DND-41 (cell line): Measurements from ENCODE around the gene HOXC5.

Experiments used
- ATAC-seq: fragments of 200-7000 bp; cut with Tn5 transposase; 3 replicates; pipeline ENCODE4 v1.9.1; 2021; ENCODE audit warnings: low read depth; ENCODE audit not compliant: insufficient read depth
- DNase-seq: peaks from one replicate; pipeline ENCODE4 v3.0.0-alpha.2; 2020
- H2AFZ ChIP-seq: 2 replicates; pipeline ENCODE4 v1.6.0; 2012; ENCODE audit warnings: low read depth, low read length
- H3K27ac ChIP-seq: 2 replicates; pipeline ENCODE4 v1.5.1; 2012; ENCODE audit warnings: low read length, inconsistent platforms
- H3K27me3 ChIP-seq: fragments of 200-600 bp; sonication (generic); 2 replicates; pipeline ENCODE4 v1.6.0; 2012; ENCODE audit warnings: low read length, mild to moderate bottlenecking, inconsistent platforms; ENCODE audit not compliant: insufficient read depth, poor library complexity
- H3K36me3 ChIP-seq: 2 replicates; pipeline ENCODE4 v1.5.1; 2012; ENCODE audit warnings: low read length, inconsistent platforms; ENCODE audit not compliant: insufficient read depth
- H3K4me1 ChIP-seq: 2 replicates; pipeline ENCODE4 v1.5.1; 2012; ENCODE audit warnings: mild to moderate bottlenecking, low read length; ENCODE audit not compliant: insufficient read depth
- H3K4me2 ChIP-seq: 2 replicates; pipeline ENCODE4 v1.6.0; 2012; ENCODE audit warnings: mild to moderate bottlenecking, moderate library complexity, low read length, inconsistent platforms; ENCODE audit not compliant: insufficient read depth
- H3K4me3 ChIP-seq, 2 experiments: fragments of 200-600 bp in 1 of 2; shearing (Covaris generic) in 1 of 2; 2 replicates each; pipeline ENCODE4 v1.5.1; 2012 to 2016; ENCODE audit warnings: inconsistent platforms in 2 of 2, low read length in 2 of 2, mild to moderate bottlenecking in 2 of 2, low read depth in 1 of 2, moderate library complexity in 1 of 2
- H3K79me2 ChIP-seq: 2 replicates; pipeline ENCODE4 v1.6.0; 2012; ENCODE audit warnings: low read length, inconsistent platforms; ENCODE audit not compliant: insufficient read depth
- H3K9ac ChIP-seq: 2 replicates; pipeline ENCODE4 v1.6.0; 2012; ENCODE audit warnings: low read depth, mild to moderate bottlenecking, inconsistent platforms, low read length, moderate library complexity
- H3K9me3 ChIP-seq: 2 replicates; pipeline ENCODE4 v1.5.1; 2012; ENCODE audit warnings: low read length, moderate library complexity, mild to moderate bottlenecking, inconsistent platforms; ENCODE audit not compliant: insufficient read depth, severe bottlenecking
- H4K20me1 ChIP-seq: 2 replicates; pipeline ENCODE4 v1.6.0; 2012; ENCODE audit warnings: low read length; ENCODE audit not compliant: insufficient read depth
- CTCF ChIP-seq: IDR thresholded peaks from 2 replicates; pipeline ENCODE4 v1.5.1; 2012; ENCODE audit warnings: borderline replicate concordance, low read length, moderate library complexity, mild to moderate bottlenecking; ENCODE audit not compliant: poor library complexity, severe bottlenecking; ENCODE audit errors: extremely low read depth
- EZH2 ChIP-seq: IDR thresholded peaks from 3 replicates; pipeline ENCODE4 v1.6.1; 2012; ENCODE audit warnings: borderline replicate concordance, low read depth, mild to moderate bottlenecking, moderate library complexity, low read length, inconsistent platforms; ENCODE audit not compliant: severe bottlenecking

HOXC5 gene

DNA sequence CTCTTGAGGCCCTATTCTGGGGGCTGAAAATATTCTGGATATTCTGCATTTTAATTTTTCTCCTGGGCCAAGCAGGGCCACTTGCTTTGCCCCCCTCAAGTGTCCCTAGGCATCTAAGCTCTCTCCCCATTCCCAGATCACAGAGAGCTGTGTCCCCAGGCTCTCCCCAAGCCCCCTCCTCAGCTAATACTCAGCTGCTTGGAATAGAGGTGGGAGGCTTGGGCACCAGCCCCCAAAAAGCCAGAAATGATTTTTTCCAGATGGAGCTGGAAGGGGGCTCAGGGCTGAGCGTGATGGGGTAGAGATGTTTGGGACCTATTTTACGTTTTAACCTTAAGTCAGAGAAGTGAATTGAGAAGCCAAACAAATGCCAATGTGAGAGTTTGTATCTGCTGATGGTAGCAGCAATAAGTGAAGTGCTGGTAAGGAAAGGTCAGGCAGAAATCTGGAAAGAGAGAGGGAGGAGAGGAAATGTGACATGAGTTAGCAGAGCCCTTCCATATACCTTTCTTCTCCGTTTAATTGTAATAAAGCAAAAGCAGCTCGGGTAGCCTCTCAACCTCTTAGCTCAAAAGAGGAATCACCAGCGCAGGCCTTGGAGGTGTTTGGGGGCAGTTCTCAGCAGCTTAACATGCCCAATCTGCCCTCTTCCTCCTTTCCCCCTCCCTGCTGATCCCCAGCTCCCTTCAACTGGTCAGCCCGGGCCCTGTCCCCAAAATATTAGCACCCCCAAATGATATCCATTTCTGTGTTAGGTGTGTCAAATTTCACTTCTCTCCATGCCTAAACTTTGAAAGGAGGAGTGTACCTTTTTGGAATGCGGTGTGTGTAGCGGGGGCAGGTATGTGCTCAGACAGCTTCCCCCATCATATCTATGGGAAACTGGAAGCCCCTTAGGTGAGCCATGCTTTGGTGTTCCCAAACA, 9.6 kb upstream of the HOXC5 start:
- no peak for DNase-seq
- Histone ChIP-seq H4K20me1 (no peaks in the 10 kb centered on the region), H2AFZ (no peak overlapping the region), H3K36me3 (no peaks in the 10 kb centered on the region), H3K4me1 (peaks cover 6% of the 10 kb centered on the region), H3K9ac (no peak overlapping the region), H3K4me3 (no peak overlapping the region), H3K27me3 (peaks cover 56% of the 10 kb centered on the region), H3K4me2 (no peak overlapping the region), H3K9me3 (no peaks in the 10 kb centered on the region), H3K27ac (no peak overlapping the region), H3K79me2 (0 out of 2 replicates have a peak, but pooled peaks cover 3% of the 10 kb centered on the region)
- TF ChIP-seq EZH2: no peak
- ATAC-seq: no peak

DNA sequence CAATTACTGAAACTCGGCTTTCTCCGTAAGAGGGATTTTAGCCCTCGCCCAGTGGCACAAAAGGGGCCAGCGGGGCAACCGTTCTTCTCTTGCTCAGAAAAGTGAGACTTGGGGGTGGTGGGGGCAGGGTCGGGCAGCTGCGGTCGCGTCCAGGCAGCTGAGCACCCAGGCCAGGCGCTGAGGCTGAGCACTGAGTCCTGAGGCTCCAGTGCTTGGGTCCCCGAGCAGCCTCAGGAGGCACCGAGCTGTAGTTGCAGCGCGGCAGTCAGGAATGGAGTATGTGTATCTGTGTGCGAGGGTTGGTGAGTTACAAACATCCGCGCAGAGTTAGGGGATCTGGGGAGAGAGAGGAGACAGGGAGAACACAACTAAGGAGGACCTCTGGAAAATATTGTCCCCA, 8.7 kb upstream of the HOXC5 start:
- peaks cover 56% of the 10 kb centered on the region for H3K27me3 ChIP-seq

GRCh38 chr12:54024581-54025305, 8.1 kb upstream of the HOXC5 start:
- Histone ChIP-seq H3K4me2 (no peak overlapping the region), H3K27ac (no peak overlapping the region), H3K9me3 (no peaks in the 10 kb centered on the region), H4K20me1 (no peaks in the 10 kb centered on the region), H3K4me1 (no peaks in the 10 kb centered on the region), H3K4me3 (no peak overlapping the region), H3K36me3 (no peaks in the 10 kb centered on the region), H3K27me3 (peaks cover 56% of the 10 kb centered on the region), H3K9ac (no peak overlapping the region), H3K79me2 (no peaks in the 10 kb centered on the region), H2AFZ (no peak overlapping the region)
- no peak for TF ChIP-seq CTCF
- no peak for TF ChIP-seq EZH2
- DNase-seq (no peak), ATAC-seq (no peak)

More for the DNA sequence above, 8.7 kb upstream of the HOXC5 start:
- Histone ChIP-seq H3K4me2 (no peak overlapping the region), H3K79me2 (no peaks in the 10 kb centered on the region), H3K27ac (no peak overlapping the region), H3K9me3 (no peaks in the 10 kb centered on the region), H3K9ac (no peak overlapping the region), H3K4me1 (no peaks in the 10 kb centered on the region), H3K4me3 (no peak overlapping the region), H2AFZ (no peak overlapping the region), H4K20me1 (no peaks in the 10 kb centered on the region), H3K36me3 (no peaks in the 10 kb centered on the region)
- TF ChIP-seq CTCF: no peak
- no peak for TF ChIP-seq EZH2
- DNase-seq: no peak
- ATAC-seq: no peak
